ENCODE results near the gene ATP13A3.
"Not testable (repeated sequence)": the region's sequence is repeated elsewhere in the genome, so short reads cannot be mapped to it uniquely, and the experiment has no call there.

The ATP13A3 gene

DNA sequence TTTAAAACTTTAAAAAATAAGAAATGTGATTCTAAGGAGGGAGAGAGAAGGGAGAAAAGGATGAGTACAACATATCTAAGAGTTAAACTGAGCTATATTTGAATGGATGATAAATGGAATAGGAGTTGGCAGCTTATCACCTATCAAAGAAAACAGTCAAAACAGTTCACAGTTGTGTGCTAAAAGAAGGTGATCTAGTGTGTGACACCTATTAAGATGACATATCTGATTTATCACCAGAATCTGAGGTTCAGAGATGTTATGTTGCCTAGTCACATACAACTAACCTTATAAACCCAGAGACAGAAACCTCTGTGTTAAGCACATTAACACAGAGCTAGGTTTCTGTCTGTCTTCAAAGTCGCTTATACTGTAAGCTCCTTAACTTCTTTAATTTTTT is 3.0 kb downstream of the ATP13A3 start:
- no peak for ATAC-seq
- TF ChIP-seq, protein P1, sequence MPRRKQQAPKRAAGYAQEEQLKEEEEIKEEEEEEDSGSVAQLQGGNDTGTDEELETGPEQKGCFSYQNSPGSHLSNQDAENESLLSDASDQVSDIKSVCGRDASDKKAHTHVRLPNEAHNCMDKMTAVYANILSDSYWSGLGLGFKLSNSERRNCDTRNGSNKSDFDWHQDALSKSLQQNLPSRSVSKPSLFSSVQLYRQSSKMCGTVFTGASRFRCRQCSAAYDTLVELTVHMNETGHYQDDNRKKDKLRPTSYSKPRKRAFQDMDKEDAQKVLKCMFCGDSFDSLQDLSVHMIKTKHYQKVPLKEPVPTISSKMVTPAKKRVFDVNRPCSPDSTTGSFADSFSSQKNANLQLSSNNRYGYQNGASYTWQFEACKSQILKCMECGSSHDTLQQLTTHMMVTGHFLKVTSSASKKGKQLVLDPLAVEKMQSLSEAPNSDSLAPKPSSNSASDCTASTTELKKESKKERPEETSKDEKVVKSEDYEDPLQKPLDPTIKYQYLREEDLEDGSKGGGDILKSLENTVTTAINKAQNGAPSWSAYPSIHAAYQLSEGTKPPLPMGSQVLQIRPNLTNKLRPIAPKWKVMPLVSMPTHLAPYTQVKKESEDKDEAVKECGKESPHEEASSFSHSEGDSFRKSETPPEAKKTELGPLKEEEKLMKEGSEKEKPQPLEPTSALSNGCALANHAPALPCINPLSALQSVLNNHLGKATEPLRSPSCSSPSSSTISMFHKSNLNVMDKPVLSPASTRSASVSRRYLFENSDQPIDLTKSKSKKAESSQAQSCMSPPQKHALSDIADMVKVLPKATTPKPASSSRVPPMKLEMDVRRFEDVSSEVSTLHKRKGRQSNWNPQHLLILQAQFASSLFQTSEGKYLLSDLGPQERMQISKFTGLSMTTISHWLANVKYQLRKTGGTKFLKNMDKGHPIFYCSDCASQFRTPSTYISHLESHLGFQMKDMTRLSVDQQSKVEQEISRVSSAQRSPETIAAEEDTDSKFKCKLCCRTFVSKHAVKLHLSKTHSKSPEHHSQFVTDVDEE (CRISPR knock-in tag; IDR thresholded peaks at IDR 0.05) = no peak
- TF ChIP-seq ARNTL (CRISPR knock-in tag; IDR thresholded peaks at IDR 0.05; ENCODE audit: borderline replicate concordance, low read depth) (no peak), SNAI2 (CRISPR knock-in tag; IDR thresholded peaks at IDR 0.05) (no peak), ZNF565 (CRISPR knock-in tag; conservative IDR thresholded peaks at IDR 0.05; ENCODE audit: low read depth) (no peak), ZNF8 (CRISPR knock-in tag; IDR thresholded peaks at IDR 0.05) (no peak), ZC3H10 (CRISPR knock-in tag; IDR thresholded peaks at IDR 0.05) (no peak), GLIS3 (CRISPR knock-in tag; IDR thresholded peaks at IDR 0.05) (no peak), ESRRG (CRISPR knock-in tag; IDR thresholded peaks at IDR 0.05) (no peak), ZFP30 (CRISPR knock-in tag; IDR thresholded peaks at IDR 0.05) (no peak), ZNF70 (CRISPR knock-in tag; IDR thresholded peaks at IDR 0.05) (no peak), ISL1 (CRISPR knock-in tag; IDR thresholded peaks at IDR 0.05) (no peak), TOX (CRISPR knock-in tag; IDR thresholded peaks at IDR 0.05; ENCODE audit: borderline replicate concordance) (no peak), OSR1 (CRISPR knock-in tag; IDR thresholded peaks at IDR 0.05) (no peak), RARB (CRISPR knock-in tag; IDR thresholded peaks at IDR 0.05) (no peak), ZFP3 (CRISPR knock-in tag; IDR thresholded peaks at IDR 0.05) (no peak), TCF4 (CRISPR knock-in tag; IDR thresholded peaks at IDR 0.05; ENCODE audit: borderline replicate concordance) (no peak), CSDC2 (CRISPR knock-in tag; IDR thresholded peaks at IDR 0.05) (no peak)
- TF ChIP-seq, protein P2, sequence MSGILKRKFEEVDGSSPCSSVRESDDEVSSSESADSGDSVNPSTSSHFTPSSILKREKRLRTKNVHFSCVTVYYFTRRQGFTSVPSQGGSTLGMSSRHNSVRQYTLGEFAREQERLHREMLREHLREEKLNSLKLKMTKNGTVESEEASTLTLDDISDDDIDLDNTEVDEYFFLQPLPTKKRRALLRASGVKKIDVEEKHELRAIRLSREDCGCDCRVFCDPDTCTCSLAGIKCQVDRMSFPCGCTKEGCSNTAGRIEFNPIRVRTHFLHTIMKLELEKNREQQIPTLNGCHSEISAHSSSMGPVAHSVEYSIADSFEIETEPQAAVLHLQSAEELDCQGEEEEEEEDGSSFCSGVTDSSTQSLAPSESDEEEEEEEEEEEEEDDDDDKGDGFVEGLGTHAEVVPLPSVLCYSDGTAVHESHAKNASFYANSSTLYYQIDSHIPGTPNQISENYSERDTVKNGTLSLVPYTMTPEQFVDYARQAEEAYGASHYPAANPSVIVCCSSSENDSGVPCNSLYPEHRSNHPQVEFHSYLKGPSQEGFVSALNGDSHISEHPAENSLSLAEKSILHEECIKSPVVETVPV (CRISPR knock-in tag; IDR thresholded peaks at IDR 0.05) = no peak
- TF ChIP-seq, protein P3, sequence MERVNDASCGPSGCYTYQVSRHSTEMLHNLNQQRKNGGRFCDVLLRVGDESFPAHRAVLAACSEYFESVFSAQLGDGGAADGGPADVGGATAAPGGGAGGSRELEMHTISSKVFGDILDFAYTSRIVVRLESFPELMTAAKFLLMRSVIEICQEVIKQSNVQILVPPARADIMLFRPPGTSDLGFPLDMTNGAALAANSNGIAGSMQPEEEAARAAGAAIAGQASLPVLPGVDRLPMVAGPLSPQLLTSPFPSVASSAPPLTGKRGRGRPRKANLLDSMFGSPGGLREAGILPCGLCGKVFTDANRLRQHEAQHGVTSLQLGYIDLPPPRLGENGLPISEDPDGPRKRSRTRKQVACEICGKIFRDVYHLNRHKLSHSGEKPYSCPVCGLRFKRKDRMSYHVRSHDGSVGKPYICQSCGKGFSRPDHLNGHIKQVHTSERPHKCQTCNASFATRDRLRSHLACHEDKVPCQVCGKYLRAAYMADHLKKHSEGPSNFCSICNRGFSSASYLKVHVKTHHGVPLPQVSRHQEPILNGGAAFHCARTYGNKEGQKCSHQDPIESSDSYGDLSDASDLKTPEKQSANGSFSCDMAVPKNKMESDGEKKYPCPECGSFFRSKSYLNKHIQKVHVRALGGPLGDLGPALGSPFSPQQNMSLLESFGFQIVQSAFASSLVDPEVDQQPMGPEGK (CRISPR knock-in tag; IDR thresholded peaks at IDR 0.05; ENCODE audit: borderline replicate concordance) = no peak
- TF ChIP-seq, protein P4, sequence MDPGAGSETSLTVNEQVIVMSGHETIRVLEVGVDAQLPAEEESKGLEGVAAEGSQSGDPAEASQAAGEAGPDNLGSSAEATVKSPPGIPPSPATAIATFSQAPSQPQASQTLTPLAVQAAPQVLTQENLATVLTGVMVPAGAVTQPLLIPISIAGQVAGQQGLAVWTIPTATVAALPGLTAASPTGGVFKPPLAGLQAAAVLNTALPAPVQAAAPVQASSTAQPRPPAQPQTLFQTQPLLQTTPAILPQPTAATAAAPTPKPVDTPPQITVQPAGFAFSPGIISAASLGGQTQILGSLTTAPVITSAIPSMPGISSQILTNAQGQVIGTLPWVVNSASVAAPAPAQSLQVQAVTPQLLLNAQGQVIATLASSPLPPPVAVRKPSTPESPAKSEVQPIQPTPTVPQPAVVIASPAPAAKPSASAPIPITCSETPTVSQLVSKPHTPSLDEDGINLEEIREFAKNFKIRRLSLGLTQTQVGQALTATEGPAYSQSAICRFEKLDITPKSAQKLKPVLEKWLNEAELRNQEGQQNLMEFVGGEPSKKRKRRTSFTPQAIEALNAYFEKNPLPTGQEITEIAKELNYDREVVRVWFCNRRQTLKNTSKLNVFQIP (CRISPR knock-in tag; IDR thresholded peaks at IDR 0.05; ENCODE audit: borderline replicate concordance, low read depth) = no peak

DNA sequence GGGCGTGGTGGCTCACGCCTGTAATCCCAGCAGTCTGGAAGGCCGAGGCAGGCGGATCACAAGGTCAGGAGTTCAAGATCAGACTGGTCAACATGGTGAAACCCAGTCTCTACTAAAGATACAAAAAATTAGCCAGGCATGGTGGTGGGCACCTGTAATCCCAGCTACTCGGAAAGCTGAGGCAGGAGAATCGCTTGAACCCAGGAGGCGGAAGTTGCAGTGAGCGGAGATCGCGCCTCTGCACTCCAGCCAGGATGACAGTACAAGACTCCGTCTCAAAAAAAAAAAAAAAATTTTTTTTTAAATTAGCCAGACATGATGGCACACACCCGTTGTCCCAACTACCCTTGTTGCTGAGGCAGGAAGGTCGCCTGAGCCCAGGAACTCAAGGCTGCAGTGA is 4.0 kb downstream of the ATP13A3 start:
- not testable (repeated sequence) for ATAC-seq

DNA sequence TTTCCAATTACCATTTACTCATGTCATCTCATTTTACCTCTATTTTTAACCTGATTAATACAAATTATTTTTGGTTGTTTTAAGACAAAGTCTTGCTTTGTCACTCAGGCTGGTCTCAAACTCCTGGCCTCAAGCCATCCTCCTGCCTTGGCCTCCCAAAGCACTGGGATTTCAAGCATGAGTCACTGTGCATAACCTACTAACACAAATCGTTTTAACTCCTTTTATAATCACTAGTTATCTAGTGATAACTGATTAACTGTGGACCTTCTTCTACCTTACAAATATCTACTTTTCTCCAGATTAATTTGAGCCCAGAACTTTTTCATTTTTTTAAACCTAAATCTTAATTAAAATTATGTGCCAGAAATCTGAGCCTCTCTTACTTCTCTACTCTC is 4.6 kb downstream of the ATP13A3 start:
- TF ChIP-seq, protein P2 (CRISPR knock-in tag; IDR thresholded peaks at IDR 0.05) = no peak
- TF ChIP-seq PPARA (CRISPR knock-in tag; IDR thresholded peaks at IDR 0.05; ENCODE audit: borderline replicate concordance) (no peak), ARNTL (CRISPR knock-in tag; IDR thresholded peaks at IDR 0.05; ENCODE audit: borderline replicate concordance, low read depth) (no peak), CSDC2 (CRISPR knock-in tag; IDR thresholded peaks at IDR 0.05) (no peak), BACH2 (CRISPR knock-in tag; IDR thresholded peaks at IDR 0.05; ENCODE audit: borderline replicate concordance) (no peak), ESRRG (CRISPR knock-in tag; IDR thresholded peaks at IDR 0.05) (no peak), ZC3H10 (CRISPR knock-in tag; IDR thresholded peaks at IDR 0.05) (no peak), RARB (CRISPR knock-in tag; IDR thresholded peaks at IDR 0.05) (no peak)
- TF ChIP-seq, protein P5, sequence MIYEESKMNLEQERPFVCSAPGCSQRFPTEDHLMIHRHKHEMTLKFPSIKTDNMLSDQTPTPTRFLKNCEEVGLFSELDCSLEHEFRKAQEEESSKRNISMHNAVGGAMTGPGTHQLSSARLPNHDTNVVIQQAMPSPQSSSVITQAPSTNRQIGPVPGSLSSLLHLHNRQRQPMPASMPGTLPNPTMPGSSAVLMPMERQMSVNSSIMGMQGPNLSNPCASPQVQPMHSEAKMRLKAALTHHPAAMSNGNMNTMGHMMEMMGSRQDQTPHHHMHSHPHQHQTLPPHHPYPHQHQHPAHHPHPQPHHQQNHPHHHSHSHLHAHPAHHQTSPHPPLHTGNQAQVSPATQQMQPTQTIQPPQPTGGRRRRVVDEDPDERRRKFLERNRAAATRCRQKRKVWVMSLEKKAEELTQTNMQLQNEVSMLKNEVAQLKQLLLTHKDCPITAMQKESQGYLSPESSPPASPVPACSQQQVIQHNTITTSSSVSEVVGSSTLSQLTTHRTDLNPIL (CRISPR knock-in tag; IDR thresholded peaks at IDR 0.05; ENCODE audit: low read depth) = no peak
- ATAC-seq = no peak
